Loucy (cell line): ENCODE data around the gene SSH2.

Experiments used
- H2AFZ ChIP-seq: fragments of 200-600 bp; sonication (generic); 2 replicates; pipeline ENCODE4 v1.6.0; 2016; ENCODE audit warnings: antibody characterized with exemption, mild to moderate bottlenecking, low read length, moderate library complexity
- H3F3A ChIP-seq: fragments of 200-600 bp; 2 replicates; pipeline ENCODE4 v1.6.0; 2016; ENCODE audit warnings: antibody characterized with exemption, low read depth, mild to moderate bottlenecking
- H3K27me3 ChIP-seq: fragments of 200-600 bp; sonication (generic); 2 replicates; pipeline ENCODE4 v1.6.1; 2014; ENCODE audit warnings: low read length, mild to moderate bottlenecking; ENCODE audit not compliant: insufficient read depth, poor library complexity, severe bottlenecking
- H3K36me3 ChIP-seq: fragments of 200-600 bp; sonication (generic); 2 replicates; pipeline ENCODE4 v1.6.1; 2016; ENCODE audit warnings: low read length; ENCODE audit not compliant: insufficient read depth
- H3K4me1 ChIP-seq: fragments of 200-600 bp; sonication (generic); 2 replicates; pipeline ENCODE4 v1.5.1; 2014; ENCODE audit warnings: low read length, mild to moderate bottlenecking; ENCODE audit not compliant: insufficient read depth, poor library complexity, severe bottlenecking
- H3K4me2 ChIP-seq: fragments of 200-600 bp; sonication (generic); 2 replicates; pipeline ENCODE4 v1.6.0; 2014; ENCODE audit warnings: antibody characterized with exemption, low read length, low read depth, mild to moderate bottlenecking; ENCODE audit not compliant: poor library complexity, severe bottlenecking
- H3K4me3 ChIP-seq: fragments of 200-600 bp; sonication (generic); 2 replicates; pipeline ENCODE4 v1.5.1; 2014; ENCODE audit warnings: low read length, mild to moderate bottlenecking, mixed read lengths; ENCODE audit not compliant: poor library complexity, severe bottlenecking
- H3K79me2 ChIP-seq: fragments of 200-600 bp; sonication (generic); 2 replicates; pipeline ENCODE4 v1.6.1; 2014; ENCODE audit warnings: low read length; ENCODE audit not compliant: insufficient read depth
- H3K9ac ChIP-seq: fragments of 200-600 bp; sonication (generic); 2 replicates; pipeline ENCODE4 v1.6.0; 2014; ENCODE audit warnings: mild to moderate bottlenecking, low read depth, low read length, moderate library complexity; ENCODE audit not compliant: poor library complexity, severe bottlenecking
- H3K9me2 ChIP-seq: fragments of 200-600 bp; sonication (generic); replicated peaks from 2 replicates; pipeline ENCODE4 v1.6.1; 2016; ENCODE audit warnings: low read depth, low read length, mixed read lengths
- H3K9me3 ChIP-seq: fragments of 200-600 bp; sonication (generic); 2 replicates; pipeline ENCODE4 v1.6.1; 2014; ENCODE audit warnings: mild to moderate bottlenecking, antibody characterized with exemption, low read length, low read depth; ENCODE audit not compliant: insufficient read depth
- H4K20me1 ChIP-seq: fragments of 200-600 bp; sonication (generic); 2 replicates; pipeline ENCODE4 v1.6.0; 2014; ENCODE audit warnings: antibody characterized with exemption, low read length, mild to moderate bottlenecking; ENCODE audit not compliant: insufficient read depth, poor library complexity, severe bottlenecking
- CTCF ChIP-seq: fragments of 200-600 bp; sonication (generic); conservative IDR thresholded peaks from 2 replicates; pipeline ENCODE4 v1.5.1; 2014; ENCODE audit warnings: mild to moderate bottlenecking, antibody characterized with exemption, low read length
- EZH2phosphoT487 ChIP-seq: fragments of 200-600 bp; IDR thresholded peaks from 2 replicates; pipeline ENCODE4 v1.6.1; 2018; ENCODE audit warnings: antibody characterized with exemption, mild to moderate bottlenecking, moderate library complexity, borderline replicate concordance

Gene SSH2

GRCh38 chr17:29577385-29578211, 352.4 kb downstream of the SSH2 start:
- no peaks in the 10 kb centered on the region for H3K9me3 ChIP-seq
- no peak overlapping the region for H3K9ac ChIP-seq
- TF ChIP-seq CTCF: no peak
- no peak overlapping the region for H3K4me2 ChIP-seq
- H3K9me2 ChIP-seq: no peaks in the 10 kb centered on the region
- no peaks in the 10 kb centered on the region for H3K79me2 ChIP-seq
- H2AFZ ChIP-seq: no peak overlapping the region
- H4K20me1 ChIP-seq: peaks cover 6% of the 10 kb centered on the region
- H3F3A ChIP-seq: no peaks in the 10 kb centered on the region
- no peaks in the 10 kb centered on the region for H3K27me3 ChIP-seq
- H3K4me3 ChIP-seq: no peak overlapping the region
- H3K4me1 ChIP-seq: no peaks in the 10 kb centered on the region
- H3K36me3 ChIP-seq: peaks cover 66% of the 10 kb centered on the region; the same call in 1 of the 2 replicates

GRCh38 chr17:29577001-29577370, 353.0 kb downstream of the SSH2 start:
- Histone ChIP-seq H4K20me1 (peaks cover 6% of the 10 kb centered on the region), H3K27me3 (no peaks in the 10 kb centered on the region), H3K9me3 (no peaks in the 10 kb centered on the region), H2AFZ (no peak overlapping the region), H3F3A (no peaks in the 10 kb centered on the region), H3K9ac (no peak overlapping the region), H3K9me2 (no peaks in the 10 kb centered on the region), H3K36me3 (peaks cover 61% of the 10 kb centered on the region; the same call in 1 of the 2 replicates), H3K4me2 (no peak overlapping the region), H3K79me2 (no peaks in the 10 kb centered on the region), H3K4me3 (no peak overlapping the region), H3K4me1 (no peaks in the 10 kb centered on the region)
- no peak for TF ChIP-seq CTCF

- no peak for TF ChIP-seq CTCF
- no peak for TF ChIP-seq EZH2phosphoT487
- H3K4me2 ChIP-seq: no peak overlapping the region
- H2AFZ ChIP-seq: no peak overlapping the region
- no peaks in the 10 kb centered on the region for H3K9me2 ChIP-seq
- no peaks in the 10 kb centered on the region for H3K79me2 ChIP-seq
- H3F3A ChIP-seq: no peaks in the 10 kb centered on the region
- H3K9me3 ChIP-seq: no peaks in the 10 kb centered on the region
- peaks cover 6% of the 10 kb centered on the region for H4K20me1 ChIP-seq
- H3K9ac ChIP-seq: no peak overlapping the region
- no peaks in the 10 kb centered on the region for H3K4me1 ChIP-seq
- H3K4me3 ChIP-seq: no peak overlapping the region
- H3K36me3 ChIP-seq: peaks cover 57% of the 10 kb centered on the region; the same call in 1 of the 2 replicates
- H3K27me3 ChIP-seq: no peaks in the 10 kb centered on the region
These were observed 353.6 kb downstream of the SSH2 start for GRCh38 chr17:29576214-29577000.
